ENCODE data around the gene PTPRN2.
"Not testable (repeated sequence)": the region's sequence is repeated elsewhere in the genome, so short reads cannot be mapped to it uniquely, and the experiment has no call there.

PTPRN2 gene

DNA sequence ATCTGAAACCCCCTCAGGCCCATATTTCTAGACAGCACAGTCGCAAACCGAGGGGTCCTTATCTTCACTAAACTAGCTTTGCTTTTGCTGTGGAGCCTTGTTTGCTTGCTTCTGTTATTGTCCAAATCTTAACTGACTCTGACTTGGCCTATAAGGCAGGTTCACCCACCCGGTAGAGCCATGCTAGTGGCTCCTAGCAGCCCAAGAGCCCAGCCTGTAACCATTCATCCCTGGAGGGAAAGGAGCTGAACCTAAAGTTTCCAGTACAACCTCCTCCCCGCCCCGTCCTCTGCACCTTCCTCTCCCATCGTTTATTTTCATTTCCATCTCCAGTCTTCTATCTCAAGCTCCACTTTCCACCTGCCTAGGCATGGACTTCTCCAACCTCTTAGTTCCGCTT, 345.7 kb downstream of the PTPRN2 start:
- no peak for DNase-seq

DNA sequence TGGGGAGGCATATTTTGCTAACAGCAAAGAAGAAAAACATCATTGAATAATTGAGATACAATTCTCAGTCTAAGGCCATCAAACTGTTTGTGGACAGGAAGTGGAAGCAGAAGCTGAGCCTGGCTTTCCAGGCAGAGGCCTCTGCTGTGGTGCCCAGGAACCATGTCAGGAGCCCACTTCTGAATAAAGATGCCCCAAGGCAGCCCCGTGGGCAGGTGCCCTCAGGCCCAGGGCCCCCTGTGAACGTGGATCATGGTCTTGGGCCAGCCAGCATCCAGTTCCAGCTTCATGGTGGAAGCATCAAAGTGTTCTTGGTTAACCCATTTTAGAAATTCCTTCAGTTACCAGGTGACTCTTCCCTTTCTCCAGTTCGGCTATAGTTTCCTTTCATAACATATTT, 346.8 kb downstream of the PTPRN2 start:
- no peak for DNase-seq

DNA sequence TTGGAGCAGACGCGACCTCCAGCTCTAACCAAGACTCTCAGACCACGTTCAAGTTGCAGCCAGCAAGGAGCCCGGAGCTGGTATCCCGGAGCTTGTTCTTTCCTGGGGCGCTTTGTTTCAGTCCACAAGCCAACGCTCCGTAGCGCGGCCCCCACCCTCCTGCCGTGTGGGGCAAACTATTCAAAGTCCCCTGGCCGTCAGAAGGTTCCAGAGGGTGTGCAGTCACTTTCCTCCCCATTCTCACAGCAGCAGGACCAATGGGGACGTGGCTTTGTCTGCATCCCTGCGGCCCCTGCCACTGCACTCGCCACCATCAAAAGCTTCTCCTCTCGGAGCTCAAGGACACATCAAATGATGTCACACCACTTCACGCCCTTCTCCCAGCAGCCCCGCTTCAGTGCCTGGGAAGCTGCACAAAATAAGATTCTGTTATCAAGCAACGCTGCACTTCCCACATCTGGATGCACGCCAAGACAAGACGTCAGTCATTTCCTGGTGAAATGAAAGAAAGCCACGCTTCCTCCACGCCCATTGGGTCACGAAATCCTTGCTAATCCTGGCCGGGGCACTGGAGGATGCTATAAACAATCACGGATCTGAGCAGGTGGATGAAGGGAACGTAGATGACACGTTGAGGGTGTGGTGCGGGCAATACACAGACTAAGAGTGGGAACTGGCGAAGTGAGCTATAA, 348.2 kb downstream of the PTPRN2 start:
- no peak for DNase-seq

DNA sequence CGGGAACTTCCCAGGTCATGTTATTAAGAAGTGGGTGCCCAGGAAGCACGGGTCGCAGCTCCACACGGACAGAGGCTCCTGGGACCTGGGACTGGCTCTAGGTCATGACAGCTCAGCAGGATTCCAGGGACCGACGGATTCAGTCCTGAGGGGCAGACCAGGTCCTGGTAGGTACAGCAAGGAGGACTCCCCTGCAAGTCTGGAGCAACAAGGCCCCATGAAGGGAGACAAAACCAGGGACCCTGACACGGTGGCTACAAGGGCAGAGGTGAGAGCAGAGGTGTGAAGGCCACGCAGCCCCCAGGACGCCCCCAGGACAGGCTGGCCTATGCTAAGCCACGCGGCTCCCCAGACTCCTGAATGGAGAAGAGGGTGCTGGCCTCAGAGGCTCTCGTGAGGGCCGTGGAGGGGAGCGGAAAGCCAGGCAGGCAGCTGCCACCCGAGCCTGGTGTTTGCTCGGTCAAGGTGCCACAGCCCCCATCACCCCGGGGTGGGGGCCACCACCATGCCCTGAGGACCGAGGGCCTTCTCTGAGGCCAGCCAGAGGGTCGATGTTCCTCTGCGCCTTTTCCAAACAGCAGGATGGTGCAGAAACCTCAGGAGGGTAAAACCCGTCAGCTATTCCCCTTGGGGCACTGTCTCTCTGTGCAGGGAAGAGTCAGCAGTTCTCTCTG, 348.9 kb downstream of the PTPRN2 start:
- DNase-seq, result no peak

DNA sequence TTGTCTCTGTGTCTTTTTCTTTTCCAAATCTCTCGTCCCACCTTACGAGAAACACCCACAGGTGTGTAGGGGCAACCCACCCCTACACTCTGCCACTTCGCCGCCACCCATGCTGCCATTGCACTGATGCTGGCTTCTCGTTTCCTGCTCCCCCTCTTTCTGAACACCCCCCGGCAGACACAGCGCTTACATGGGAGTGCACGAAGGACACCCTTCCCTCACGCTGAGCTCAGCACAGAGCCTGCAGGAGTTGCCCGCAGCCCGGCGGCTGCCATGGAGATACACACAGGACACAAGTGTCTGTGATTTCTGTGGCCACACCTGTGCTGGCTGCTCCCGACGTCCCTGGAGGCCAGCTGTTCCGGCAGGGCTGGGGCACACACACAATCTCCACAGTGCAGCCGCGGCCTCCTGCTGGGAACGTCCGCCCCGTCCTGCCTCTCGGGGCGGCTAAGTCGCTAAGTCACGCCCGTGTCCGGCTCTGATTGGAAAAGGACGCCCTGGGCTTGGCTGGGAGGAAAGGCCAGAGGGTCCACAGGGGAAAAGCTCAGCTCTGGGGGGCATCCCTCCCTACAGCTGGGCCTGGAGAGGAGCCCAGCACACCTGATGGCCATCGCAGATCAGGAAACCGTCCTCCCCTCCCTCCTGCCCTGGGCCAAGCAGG, 349.8 kb downstream of the PTPRN2 start:
- DNase-seq, result no peak

GRCh38 chr7:158236400-158236799, 351.2 kb downstream of the PTPRN2 start:
- no peak for DNase-seq

DNA sequence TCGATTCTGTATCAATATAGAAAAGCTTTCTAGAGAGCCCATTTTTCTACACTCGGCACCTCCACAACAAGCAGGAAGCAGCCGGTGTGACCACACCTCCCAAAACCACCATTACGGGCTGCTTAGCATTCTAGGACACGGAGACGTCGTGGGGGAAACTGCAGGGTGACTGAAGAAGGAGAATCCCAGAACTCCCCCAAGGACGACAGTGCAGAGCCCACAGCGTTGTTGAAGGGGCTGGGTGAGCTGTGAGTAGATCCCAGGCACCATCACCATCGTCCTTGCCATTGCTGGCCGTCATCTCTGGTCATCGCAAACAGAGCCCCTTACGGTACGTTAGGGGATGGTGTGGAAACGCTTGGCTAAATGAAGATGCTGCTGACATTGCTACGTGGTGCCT, 351.8 kb downstream of the PTPRN2 start:
- DNase-seq, result no peak

DNA sequence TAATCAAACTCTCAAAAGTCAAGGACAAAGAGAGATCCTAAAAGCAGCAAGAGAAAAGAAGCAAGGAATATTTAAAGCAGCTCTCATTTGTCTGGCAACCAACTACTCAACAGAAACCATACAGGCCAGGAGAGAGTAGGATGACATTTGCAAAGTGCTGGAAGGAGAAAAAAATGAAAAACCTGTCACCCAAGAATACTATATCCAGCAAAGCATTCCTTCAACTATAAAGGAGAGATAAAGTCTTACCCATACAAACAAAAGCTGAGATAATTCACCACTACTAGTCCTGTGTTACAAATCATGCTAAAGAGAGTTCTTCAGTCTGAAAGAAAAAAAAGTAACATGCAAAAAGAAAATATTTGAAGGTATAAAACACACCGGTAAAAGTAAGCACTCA, 357.7 kb downstream of the PTPRN2 start:
- DNase-seq, result no peak

- DNase-seq, result no peak
Measured at GRCh38 chr7:158228986-158229385, 358.6 kb downstream of the PTPRN2 start.

GRCh38 chr7:158228131-158228530, 359.5 kb downstream of the PTPRN2 start:
- DNase-seq, result no peak

- DNase-seq, result no peak
Measured at GRCh38 chr7:158227258-158227984, 360.2 kb downstream of the PTPRN2 start.

- DNase-seq, result no peak
Measured at GRCh38 chr7:158216198-158216597, 371.4 kb downstream of the PTPRN2 start.

GRCh38 chr7:158209435-158209834, 378.2 kb downstream of the PTPRN2 start:
- no peak for DNase-seq

- DNase-seq, result no peak
Measured at GRCh38 chr7:158206341-158206740, 381.3 kb downstream of the PTPRN2 start.

- no peak for DNase-seq
Measured at GRCh38 chr7:158204453-158204852, 383.2 kb downstream of the PTPRN2 start.

DNA sequence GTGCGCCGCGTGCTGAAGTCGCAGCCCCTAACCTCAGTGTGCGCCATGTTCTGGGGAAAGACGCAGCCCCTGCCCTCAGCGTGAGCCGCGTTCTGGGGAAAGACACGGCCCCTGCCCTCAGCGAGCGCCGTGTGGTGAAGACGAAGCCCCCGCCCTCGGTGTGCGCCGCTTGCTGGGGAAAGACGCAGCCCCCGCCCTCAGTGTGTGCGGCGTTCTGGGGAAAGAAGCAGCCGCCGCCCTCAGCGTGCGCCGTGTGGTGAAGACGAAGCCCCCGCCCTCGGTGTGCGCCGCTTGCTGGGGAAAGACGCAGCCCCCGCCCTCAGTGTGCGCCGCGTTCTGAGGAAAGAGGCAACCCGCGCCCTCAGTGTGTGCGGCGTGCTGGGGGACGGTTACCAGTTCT, 383.7 kb downstream of the PTPRN2 start:
- DNase-seq, result not testable (repeated sequence)

DNA sequence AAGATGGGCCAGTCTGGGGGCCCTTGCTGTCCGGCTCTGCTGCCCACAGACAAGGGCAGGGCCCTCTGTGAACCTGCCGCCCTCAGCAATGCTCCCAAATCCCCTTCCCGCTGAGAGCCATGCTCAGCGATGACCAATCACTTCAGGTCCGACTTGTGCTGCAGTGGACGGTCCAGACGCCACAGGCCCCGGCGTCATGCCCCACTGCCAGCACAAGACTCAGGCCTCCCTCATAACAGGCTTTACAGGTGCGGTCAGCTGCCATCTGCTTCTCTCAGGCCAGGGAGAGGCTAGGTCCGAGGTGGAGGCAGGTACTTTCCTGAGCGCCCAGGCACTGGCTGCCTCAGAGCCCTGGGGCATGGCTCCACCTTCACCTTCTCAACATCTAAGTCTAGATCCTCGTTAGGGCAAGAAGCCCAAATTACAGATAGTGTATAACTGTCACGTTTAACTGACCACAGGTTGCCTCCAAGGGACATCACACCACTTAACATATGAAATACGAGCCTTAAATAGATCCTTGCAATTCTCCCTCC, 393.2 kb downstream of the PTPRN2 start:
- no peak for DNase-seq

- DNase-seq, result no peak
Measured at GRCh38 chr7:158193446-158193845, 394.2 kb downstream of the PTPRN2 start.

DNA sequence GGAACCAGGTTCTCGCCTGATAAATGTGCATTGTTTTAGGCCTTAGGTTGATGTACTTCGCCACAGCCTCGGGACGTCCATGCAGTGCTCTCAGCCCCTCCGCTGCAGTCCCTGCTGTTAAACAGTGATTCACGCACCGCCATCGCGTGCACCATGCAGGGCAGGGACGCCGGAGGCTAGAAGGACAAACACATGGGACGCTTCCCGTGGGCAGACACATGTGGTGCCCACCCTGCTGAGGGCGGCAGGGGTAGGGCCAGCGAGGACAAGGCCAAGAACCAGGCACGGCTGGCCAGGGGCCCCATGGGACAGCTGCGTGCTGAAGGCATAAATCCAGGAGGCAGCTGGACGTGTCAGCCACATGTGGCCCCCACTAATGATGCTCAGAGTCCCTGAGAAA, 394.7 kb downstream of the PTPRN2 start:
- no peak for DNase-seq

DNA sequence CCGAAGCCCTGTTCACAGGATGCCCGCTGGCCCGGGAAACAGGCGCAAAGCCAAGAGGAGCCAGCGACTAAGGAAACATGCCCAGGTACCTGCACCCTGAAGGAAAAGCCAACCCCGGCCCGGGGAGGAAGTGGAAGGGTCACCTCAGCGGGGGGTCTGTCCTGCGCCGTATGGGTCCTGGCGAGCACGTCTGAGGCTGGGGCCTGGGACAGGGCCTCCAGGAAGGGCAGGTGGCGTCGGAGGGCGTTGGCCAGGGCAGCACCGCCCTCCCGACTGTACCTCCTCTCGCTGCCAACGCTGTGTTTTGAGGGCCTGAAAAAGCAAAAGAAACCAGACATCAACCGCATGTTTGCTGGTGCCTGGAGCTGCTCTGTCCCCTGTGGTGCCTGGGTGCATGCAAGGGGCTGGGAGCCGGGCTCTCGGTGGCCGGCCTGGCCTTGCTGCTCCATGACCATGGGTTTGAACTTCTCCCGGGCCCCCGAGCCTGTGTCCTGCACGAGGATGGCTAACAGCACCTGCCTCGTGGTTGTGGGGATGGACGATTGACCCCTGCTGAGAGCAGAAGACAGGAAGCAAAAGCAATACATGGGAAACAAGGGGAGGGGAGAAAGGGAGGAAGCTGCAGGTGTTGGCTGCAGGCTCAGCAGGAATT, 395.3 kb downstream of the PTPRN2 start:
- DNase-seq, result no peak

- no peak for DNase-seq
Measured at GRCh38 chr7:158191671-158192070, 396.0 kb downstream of the PTPRN2 start.

- no peak for DNase-seq
Measured at GRCh38 chr7:158190756-158191155, 396.9 kb downstream of the PTPRN2 start.

GRCh38 chr7:158188676-158189075, 398.9 kb downstream of the PTPRN2 start:
- DNase-seq, result no peak
